GM18499 (cell line): Measurements from ENCODE around the gene ZCCHC3.
"Not testable (repeated sequence)": the region's sequence is repeated elsewhere in the genome, so short reads cannot be mapped to it uniquely, and the experiment has no call there.

Experiments used
- ATAC-seq: cut with Tn5 transposase; IDR thresholded peaks from one replicate; pipeline ENCODE4 v1.9.1; 2021; ENCODE audit warnings: moderate number of reproducible peaks; ENCODE audit not compliant: insufficient read depth, unreplicated experiment

The ZCCHC3 gene, protein sequence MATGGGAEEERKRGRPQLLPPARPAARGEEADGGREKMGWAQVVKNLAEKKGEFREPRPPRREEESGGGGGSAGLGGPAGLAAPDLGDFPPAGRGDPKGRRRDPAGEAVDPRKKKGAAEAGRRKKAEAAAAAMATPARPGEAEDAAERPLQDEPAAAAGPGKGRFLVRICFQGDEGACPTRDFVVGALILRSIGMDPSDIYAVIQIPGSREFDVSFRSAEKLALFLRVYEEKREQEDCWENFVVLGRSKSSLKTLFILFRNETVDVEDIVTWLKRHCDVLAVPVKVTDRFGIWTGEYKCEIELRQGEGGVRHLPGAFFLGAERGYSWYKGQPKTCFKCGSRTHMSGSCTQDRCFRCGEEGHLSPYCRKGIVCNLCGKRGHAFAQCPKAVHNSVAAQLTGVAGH

DNA sequence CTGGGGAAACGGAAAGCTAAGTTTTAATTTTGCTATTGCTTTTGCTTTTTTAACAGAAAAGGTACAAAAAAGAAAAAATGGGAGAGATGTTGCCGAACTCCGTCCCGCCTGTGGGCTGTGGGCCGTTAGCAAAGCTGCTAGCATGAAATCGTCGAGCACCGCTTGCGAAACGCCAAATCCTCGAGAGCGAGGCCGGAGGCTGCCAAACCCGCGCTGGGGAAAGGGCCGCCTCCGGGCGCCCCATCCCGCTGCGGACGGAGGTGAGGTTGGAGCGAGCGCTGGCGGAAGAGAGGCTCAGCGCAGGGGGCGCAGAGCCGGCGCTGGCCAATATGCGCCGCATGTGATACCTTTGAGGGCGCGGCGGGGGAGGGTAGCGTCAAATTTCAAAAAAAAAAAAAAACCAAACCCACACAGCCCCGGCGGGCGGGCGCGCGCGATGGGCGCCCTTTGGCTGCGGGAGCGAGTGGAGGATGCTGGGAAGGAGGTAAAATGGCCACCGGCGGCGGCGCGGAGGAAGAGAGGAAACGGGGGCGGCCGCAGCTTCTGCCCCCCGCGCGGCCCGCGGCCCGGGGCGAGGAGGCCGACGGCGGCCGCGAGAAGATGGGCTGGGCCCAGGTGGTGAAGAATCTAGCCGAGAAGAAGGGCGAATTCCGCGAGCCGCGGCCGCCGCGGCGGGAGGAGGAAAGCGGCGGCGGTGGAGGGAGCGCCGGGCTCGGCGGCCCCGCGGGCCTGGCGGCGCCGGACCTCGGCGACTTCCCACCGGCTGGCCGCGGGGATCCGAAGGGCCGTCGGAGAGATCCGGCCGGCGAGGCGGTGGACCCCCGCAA, at the start of gene ZCCHC3:
Gene ZCCHC3, plus strand, starts transcription at position 473 of the 827 bp plus-strand sequence. Its CDS starts 17 bp downstream, at position 490.
- peak; percentile 63 for ATAC-seq

DNA sequence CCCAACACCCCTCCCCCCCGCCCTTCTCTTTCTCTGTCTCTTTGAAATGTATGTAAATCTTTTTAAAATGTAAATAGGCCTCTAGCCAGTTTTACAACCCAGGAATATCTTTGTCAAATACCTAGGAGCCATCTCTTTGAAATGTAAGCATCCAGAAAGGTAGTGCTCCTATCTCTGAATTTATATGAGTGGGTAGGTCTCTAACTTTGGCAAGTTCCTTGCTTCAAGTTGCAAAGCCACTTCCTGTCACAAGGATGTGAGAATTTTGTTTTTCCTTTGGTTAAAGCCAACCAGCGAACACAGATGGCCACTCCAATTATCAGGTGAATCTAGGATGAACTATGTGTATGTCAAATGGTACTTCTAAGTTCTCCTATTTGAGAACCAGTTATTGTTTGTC, 46.0 kb upstream of the ZCCHC3 start:
- ATAC-seq: no peak

GRCh38 chr20:252801-253200, 44.6 kb upstream of the ZCCHC3 start:
- no peak for ATAC-seq

DNA sequence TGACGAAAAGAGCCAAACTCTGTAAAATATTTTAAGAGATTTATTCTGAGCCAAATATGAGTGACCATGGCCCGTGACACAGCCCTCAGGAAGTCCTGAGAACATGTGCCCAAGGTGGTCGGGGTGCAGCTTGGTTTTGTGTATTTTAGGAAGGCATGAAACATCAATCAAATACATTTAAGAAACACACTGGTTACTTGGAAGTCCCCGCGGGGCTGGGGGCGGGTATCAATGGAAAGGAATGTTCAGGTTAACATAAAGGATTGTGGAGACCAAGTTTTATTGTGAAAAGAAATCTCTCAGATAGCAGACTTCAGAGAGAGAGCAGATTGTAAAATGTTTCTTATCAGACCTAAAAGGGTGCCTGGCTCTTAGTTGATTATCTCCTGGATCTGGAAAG, 43.9 kb upstream of the ZCCHC3 start:
- ATAC-seq: not testable (repeated sequence)

DNA sequence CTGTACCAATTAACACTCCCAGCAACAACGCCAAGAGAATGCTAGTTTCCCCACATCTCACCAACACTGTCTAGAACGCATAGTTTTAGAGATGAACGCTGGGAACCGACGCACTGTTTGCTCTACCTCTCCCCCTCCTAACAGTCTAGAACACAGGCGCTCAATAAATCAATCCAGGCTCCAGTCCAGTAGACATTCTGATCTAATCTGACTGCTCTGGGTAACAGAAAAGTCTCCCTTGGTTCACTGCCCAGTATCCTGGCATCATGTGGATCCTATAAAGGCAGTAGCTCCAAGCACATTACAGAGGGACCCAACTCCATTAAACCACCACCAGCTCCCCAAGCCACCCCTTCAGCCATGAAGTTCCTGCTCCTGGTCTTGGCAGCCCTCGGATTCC, 40.0 kb upstream of the ZCCHC3 start, which contains the start of gene DEFB132:
Gene DEFB132, plus strand, starts transcription at position 306 of the 400 bp plus-strand sequence. Its CDS starts 55 bp downstream, at position 361.
- ATAC-seq: no peak

DNA sequence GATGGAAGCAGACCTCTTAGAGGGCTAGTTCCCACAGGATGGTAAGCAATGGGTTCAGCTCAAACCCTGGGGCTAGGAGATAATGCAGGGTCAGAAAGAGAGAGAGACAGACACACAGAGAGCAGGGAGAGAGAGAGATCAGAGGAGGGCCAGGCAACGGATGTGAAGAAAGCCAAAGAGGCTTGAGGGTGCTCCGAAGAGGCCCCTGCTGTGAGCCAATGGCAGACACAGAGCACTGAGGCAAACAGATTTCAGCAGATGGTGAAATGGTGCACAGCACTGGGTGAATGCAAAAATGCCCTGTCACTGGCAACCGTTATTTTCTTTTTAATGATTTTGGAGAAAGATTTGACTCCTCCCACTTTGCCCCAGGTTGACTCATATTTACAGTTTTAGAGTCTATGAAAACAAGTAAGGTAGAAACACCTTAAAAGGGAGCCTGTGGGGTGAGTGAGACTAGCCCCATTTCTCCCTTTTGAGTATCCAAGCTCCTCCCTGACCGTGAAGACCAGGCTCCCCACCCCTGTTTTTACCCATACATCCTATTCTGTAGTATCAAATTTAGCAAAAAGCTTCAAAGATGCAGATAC, 39.0 kb upstream of the ZCCHC3 start:
- ATAC-seq: no peak

DNA sequence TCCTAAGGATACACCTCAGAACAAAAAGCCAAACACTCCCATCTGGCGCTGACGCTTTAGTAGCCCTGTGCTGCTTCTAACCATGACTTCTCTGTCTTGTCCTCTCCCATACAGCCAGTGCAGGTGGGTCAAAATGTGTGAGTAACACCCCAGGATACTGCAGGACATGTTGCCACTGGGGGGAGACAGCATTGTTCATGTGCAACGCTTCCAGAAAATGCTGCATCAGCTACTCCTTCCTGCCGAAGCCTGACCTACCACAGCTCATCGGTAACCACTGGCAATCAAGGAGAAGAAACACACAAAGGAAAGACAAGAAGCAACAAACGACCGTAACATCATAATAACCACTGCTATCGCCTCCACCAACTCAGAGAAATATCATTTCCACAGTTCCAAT, 38.4 kb upstream of the ZCCHC3 start:
- ATAC-seq: no peak

DNA sequence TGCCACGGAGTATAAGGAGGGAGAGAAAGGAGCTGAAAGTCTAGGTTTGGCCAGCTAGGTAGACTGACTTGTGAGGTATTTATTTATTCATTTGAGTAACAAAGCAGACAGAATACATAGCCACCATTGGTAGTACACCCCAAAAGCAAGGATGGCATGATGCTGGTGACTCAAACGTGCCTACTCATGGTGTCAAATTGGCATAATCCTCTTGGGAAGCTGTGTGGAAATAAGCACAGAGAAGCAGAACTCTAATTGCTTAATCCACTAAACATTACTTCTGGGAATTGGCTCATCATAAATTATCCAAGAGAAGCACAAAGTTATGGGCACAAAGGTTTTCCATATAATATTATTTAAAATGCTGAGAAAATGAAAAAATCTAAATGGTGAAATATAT, 37.4 kb upstream of the ZCCHC3 start:
- ATAC-seq: no peak

GRCh38 chr20:263701-264100, 33.7 kb upstream of the ZCCHC3 start:
- ATAC-seq: no peak

DNA sequence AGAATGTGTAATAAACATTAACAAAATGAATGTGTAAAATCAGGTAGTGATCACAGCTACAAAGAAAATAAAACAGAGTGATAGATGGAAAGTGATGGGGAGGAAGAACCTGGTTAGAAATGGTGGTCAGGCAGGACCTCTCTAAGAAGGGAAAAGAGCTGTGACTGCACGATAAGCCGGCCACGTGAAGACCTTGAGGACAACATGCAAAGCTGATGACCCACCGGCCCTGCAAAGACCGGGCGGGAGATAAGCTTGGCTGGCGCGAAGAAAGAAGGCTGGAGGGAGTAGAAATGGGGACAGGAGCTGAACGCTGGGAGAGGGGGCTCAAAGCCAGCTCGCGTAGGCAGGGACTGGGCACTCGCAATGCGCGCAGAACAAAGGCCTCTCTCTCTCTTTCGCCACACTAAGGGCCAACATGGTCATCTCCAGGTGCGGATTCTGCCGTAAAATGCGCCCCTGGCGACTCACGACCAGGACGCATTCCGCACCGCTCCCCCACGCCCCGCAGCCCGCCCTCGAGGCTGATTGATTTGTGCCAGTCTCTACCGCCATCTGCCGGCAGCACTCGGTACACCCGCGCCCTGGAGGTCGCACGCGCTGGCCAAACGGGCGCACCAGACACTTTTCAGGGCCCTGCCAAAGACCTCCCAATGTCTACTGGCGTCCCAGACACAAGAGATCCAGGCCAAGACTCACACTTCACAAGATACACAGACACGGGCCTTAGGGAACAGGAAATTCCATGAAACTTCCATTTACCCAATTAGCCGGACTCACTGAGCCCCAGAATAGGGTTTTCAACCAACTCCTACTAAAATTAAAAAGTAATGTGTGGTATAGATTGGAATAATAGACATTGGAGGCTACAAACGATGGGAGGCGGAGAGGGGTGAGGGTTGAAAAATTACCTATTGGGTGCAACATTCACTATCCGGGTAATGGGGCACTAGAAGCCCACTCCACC, 30.5 kb upstream of the ZCCHC3 start:
- ATAC-seq: peak; percentile 86

GRCh38 chr20:270517-270916, 26.9 kb upstream of the ZCCHC3 start:
- ATAC-seq: no peak

DNA sequence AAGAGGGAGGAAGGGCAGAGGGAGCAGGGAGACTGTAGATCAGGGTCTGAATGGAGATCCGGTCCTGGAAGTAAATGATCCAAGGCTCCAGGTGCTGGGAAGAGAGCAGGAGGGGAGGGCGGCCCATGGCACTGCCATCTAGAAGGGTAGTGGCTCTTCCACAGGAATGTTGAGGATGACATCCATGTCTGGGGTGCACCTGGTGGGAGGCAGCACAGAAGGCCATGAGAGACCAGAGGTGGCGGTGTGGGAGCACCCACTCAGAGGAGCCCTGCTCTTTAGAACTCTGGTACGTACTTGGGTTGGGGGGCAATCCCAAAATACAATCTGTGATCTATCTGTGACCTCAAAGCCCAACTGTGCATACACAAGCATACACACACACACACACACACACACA, 26.3 kb upstream of the ZCCHC3 start:
- no peak for ATAC-seq

GRCh38 chr20:271528-271927, 25.8 kb upstream of the ZCCHC3 start:
- no peak for ATAC-seq

DNA sequence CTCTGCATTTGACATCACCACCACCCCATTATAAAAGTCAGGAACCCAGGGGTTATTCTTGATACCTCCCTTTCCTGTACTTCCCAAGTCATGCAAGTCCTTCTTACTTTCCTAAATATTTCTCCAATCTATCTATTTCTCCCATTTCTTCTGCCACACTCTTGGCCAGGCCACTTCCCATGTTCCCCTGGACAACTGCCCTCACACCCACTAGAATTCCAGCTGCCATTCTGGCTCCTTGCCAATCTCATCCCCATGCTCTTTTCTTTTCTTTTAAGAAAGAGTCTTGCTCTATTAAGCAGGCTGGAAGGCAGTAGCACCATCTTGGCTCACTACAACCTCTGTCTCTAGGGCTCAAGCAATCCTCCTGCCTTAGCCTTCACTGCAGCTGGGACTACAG, 24.7 kb upstream of the ZCCHC3 start:
- no peak for ATAC-seq

DNA sequence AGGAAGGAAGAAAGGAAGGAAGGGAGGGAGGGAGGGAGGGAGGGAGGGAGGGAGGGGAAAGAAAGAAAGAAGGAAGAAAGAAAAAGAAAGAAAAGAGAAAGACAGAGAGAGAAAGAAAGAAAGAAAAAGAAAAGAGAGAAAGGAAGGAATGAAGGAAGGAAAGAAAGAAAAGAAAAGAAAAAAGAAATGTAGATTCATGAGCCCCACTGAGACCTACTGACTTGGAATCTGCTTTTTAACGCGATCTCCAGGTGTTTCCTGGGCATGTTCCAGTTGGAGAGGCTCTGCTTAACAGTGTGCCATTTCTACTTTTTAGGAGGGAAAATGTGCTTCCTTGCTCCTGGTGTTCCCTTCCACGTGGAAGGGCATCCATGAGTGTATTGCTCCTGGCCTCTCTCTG, 23.5 kb upstream of the ZCCHC3 start:
- no peak for ATAC-seq

DNA sequence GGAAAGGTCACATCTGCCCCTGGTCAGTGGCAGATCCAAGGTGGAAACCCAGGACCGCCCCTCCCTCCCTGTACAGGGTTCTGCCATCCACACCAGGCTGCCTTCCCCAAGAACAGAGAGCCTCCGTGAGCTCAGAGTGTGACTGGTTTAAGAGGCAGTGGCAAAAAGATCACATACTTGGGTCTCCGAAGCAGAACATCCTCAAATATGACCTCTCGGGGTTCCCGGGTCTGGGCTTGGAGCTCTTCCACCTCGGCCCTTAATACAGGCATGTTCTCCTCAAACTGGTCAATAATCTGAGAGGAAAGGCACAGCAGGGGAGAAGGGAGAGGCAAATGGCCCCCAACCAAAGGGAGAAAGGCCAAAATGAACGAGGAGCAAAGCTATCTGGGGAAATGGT, 21.6 kb upstream of the ZCCHC3 start:
- no peak for ATAC-seq

DNA sequence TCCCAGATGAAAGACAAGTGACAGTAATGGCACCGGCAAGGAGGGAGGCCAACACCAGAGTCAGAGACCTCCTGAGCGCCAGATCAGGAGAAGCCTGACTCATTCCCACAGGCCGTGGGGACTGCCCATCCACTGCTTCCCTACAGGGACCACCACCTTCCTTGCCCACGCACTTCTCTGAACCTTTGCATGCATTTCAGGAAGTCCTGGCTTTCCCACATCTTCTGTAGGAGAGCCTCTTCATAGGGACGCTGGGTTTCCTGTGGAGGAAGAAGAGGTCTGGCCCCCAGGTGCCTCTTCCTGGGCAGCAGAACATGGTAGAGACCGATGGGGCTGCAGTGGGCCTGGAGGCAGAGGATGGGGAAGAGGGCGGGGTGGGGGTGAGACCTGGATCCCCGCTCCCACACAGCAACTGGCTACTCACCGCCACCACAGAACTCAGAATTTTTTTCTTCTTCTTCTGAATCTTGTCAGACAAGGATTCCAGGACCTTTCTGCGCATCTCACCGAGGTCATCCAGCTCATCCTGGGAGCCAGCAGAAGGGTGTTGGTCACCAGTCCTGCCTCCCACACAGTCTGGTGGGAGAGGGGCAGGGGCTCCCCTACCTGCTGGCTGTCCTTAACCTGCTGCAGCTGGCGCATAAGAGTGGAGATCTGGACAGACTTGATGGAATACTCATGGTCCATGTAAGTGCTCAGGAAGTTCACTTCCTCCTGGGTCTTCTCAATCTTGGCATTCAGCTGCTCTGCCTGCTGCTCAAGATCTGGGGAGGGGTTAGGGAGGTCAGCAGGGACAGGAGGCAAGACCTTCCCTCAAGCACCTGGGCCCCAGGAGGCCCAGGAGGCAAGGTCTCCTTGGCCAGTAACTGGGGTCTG, 20.5 kb upstream of the ZCCHC3 start:
- no peak for ATAC-seq

DNA sequence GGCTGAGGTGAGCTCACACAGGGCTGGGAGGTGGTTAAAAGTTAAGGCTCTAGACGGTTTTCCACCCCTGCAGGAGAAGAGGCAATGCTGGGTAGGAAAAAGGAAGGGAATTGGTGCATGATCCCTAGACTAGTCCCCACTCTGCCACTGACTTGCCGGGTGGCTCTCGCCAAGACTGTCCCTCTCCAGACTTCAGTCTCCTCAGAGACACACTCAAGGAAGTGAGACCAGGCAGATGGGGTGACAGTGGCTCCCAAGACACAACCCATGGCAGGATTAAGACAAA, 19.9 kb upstream of the ZCCHC3 start:
- no peak for ATAC-seq

GRCh38 chr20:278181-278580, 19.2 kb upstream of the ZCCHC3 start:
- no peak for ATAC-seq
